CD4-positive, alpha-beta T cell treated with Interleukin-6 at 100 ng/mL for 8 hours (primary cell): ENCODE results near the gene LDLRAD2.
"Not testable (repeated sequence)": the region's sequence is repeated elsewhere in the genome, so short reads cannot be mapped to it uniquely, and the experiment has no call there.

Source experiments
- DNase-seq: peaks from one replicate; pipeline ENCODE4 v3.0.0-alpha.2; 2020; ENCODE audit warnings: mixed read lengths, low spot score

The LDLRAD2 gene, protein sequence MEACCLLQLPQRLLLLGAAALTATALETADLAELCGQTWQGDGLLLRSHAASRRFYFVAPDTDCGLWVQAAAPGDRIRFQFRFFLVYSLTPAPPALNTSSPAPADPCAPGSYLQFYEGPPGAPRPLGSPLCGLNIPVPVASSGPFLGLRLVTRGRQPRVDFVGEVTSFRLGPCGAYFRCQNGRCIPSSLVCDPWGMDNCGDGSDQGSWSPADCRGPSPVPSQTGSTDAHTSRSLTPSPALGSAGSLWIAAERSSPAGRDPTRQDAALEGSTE

DNA sequence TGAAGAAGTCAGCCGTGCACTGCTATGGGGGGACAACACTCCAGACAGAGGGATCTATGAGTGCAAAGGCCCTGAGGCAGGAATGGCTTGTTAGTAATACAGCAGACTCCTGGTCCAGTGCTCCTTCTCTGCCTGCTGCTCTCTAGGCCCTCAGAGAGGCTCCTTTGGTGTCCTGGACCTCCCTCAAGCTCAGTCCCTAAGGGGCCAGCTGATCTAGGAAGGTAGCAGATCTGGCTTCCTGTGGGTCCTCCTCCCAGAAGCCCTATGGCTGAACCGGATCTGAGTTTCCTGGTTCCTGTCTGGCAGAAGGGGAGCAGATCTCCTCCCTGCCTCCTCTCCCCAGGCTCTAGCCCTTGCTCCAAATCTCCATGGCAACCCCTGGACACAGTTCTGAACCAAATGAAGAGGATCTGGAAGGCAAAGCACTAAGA, at the start of gene LDLRAD2:
LDLRAD2 (plus strand) TSS at position 391 of the 431 bp plus-strand sequence. CDS start 187 bp downstream, outside the sequence.
- no peak for DNase-seq

DNA sequence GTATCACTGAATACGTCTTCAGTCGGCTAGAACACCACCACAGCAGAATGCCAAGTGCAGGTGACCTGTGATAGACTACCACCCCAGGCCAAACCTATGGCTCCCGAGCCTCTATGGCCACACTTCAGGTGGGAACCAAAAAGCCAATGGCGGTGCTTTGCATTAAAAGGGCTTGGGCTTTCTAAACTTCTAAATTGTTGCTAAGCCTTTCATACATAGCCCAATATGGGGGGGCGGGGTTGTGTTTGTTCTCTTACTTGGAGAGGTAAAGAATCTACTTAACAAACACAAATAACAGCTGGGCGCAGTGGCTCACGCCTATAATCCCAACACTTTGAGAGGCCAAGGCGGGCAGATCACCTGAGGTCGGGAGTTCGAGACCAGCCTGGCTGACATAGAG, 48.8 kb upstream of the LDLRAD2 start:
- DNase-seq, result no peak

DNA sequence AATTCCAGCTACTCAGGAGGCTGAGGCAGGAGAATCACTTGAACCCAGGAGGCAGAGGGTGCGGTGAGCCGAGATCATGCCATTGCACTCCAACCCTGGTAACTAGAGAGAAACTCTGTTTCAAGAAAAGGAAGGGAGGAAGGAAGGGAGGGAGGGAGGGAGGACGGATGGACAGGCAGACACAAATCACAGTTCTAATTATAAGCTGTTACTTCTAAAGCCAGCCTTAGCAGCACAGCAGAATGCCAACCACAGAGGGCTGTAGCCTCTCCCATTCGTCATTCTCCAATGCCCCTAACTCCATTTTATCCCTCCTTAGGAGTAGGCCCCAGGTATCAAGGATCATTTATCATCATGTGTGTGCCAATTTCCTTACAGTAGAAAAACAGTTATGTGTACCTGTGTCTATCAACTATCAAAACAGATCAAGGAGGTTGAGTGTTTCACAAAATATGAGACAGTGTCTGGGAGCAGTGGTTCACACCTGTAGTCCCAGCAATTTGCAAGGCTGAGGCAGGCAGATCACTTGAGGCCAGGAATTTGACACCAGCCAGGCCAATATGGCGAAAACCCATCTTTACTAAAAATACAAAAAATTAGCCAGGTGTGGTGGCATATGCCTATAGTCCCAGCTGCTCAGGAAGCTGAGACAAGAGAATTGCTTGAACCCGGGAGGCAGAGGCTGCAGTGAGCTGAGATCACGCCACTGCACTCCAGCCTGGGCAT, 48.2 kb upstream of the LDLRAD2 start:
- DNase-seq, result no peak

DNA sequence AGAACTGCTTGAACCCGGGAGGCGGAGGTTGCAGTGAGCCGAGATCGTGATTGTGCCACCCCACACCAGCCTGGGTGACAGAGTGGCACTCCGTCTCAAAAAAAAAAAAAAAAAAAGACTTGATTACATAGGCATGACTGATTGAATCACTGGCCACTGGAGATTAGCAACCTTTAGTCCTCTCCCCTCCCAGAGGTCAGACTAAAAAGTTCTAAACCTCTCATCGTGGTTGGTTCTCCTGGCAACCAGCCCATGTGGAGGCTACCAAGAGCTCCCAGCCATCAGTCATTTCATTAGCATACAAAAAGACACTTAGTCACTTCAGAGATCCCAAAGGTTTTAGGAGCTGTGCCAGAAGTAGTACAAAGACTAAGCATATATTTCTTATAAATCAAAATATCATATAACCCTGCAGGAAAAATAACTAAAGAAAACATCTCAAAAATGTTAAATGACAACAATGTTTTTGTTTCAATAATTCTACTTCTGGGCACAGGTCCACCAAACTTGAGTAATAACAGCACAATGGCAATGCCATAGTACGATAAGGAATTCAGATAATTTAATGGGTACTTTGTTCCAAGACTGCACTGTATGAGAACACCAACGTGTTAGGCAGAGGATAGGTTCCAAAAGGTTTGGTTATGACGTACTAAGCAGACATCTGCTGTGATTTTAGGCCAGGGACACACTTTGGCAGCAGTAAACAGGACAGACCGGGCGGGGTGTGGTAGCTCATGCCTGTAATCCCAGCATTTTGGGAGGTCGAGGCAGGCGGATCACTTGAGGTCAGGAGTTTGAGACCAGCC, 47.2 kb upstream of the LDLRAD2 start:
- DNase-seq, result no peak

DNA sequence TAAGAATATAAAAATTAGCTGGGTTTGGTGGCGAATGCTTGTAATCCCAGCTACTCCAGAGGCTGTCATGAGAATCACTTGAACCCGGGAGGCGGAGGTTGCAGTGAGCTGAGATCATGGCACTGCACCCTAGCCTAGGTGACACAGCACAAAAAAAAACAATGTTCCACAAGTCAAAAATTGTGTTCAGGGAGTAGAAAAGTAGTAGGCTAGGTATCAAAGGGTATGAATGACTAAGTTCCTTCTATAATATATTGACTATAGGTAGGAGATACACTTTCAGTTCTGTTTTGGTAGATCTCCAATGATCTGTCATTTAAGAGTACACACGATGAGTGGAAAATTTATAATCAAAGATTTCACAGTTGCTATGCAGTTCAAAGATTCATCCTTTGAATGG, 45.9 kb upstream of the LDLRAD2 start:
- no peak for DNase-seq

DNA sequence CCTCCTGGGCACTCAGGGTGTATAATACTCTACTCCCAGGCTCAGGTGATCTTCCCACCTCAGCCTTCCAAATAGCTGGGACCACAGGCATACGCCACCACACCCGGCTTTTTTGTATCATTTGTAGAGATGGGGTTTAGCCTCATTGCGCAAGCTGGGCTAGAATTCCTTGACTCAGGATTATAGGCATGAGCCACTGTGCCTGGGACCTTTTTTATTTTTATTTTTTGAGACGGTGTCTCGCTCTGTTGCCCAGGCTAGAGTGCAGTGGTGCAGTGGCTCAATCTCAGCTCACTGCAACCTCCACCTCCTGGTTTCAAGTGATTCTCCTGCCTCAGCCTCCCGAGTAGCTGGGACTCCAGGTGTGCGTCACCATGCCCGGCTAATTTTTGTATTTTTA, 45.0 kb upstream of the LDLRAD2 start:
- DNase-seq, result not testable (repeated sequence)

DNA sequence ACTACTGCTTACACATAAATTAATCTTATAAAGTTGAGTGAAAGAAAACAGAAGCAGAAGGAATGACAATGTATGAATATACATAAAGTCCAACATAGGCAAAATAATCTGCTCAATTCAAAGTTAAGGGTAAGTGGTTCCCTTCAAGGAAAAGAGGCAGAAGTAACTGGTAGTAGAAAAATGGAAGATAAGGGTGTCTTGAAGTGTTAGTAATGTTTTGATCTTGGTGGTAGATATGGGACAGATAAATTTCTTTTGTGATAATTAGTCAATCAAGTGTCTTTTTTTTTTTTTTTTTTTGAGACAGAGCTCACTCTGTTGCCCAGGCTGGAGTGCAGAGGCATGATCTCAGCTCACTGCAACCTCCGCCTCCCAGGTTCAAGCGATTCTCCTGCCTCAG, 41.9 kb upstream of the LDLRAD2 start:
- no peak for DNase-seq

DNA sequence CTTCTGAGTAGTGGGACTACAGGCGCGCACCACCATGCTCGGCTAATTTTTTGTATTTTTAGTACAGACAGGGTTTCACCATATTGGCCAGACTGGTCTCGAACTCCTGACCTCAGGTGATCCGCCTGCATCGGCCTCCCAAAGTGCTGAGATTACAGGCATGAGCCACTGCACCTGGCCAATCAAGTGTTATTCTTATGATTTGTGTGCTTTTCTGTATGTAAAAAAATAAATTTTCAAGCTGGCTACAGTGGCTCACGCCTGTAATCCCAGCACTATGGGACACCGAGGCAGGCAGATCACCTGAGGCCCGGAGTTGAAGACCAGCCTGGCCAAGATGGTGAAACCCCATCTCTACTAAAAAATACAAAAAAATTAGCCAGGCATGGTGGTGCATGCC, 41.5 kb upstream of the LDLRAD2 start:
- not testable (repeated sequence) for DNase-seq

DNA sequence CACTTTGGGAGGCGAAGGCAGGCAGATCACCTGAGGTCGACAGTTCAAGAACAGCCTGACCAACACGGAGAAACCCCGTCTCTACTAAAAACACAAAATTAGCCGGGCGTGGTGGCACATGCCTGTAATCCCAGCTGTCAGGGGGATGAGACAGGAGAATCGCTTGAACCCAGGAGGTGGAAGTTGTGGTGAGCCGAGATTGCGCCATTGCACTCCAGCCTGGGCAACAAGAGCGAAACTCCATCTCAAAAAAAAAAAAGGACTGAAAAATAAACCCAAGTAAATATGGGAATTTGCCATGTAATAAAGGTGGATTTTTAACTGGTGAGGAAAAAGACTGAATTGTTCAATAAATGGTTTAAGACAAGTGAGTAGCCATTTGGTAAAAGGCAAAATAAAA, 40.4 kb upstream of the LDLRAD2 start:
- not testable (repeated sequence) for DNase-seq

DNA sequence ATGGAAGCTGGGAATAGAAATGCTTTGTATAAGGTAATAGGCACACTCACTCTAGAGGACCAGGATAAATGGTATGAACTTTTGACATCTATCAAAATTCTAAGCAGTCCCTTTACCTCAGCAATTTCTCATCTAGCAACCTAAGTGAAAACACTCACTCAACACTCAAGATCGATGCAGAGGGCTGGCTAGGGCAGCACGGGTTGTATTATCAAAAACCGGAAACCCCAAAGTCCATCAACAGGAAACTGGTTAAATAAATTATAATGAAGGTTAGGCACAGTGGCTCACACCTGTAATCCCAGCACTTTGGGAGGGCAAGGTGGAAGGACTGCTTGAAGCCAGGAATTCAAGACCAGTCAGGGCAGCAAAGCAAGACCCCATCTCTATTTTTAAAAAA, 38.5 kb upstream of the LDLRAD2 start:
- peak; percentile 17 for DNase-seq

DNA sequence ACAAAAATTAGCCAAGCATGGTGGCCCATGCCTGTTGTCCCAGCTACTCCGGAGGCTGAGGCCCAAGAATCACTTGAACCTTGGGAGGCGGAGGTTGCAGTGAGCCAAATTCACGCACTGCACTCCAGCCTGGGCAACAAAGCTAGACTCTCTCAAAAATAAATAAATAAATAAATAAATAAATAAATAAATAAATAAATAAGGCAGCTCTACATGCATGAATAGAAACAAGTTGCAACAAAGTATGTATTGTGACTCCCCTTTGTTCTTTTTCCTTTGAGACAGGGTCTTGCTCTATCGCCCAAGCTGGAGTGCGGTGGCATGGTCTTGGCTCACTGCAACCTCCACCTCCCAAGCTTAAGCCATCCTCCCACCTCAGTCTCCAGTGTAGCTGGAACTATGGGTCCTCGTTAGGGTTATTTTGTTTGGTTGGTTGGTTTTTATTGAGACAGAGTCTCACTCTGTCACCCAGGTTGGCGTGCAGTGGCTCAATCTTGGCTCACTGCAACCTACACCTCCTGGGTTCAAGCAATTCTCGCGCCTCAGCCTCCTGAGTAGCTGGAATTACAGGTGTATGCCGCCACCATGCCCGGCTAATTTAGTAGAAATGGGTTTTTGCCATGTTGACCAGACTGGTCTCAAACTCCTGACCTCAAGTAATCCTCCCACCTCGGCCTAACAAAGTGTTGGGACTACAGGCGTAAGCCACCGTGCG, 37.1 kb upstream of the LDLRAD2 start:
- no peak for DNase-seq

DNA sequence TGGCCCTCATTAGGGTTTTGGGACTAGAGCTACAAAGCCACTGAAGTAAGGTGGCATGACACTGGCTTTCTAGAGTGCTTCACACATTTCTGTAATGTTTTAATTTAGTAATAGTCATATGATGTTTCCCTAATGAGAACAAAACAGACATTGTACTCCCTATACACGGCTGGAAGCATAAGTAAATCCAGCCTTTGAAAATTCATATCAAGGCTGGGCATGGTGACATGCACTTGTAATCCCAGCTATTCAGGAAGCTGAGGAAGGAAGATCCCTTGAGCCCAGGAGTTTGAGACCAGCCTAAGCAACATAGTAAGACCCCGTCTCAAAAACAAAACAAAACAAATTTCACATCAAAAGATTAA, 36.5 kb upstream of the LDLRAD2 start:
- no peak for DNase-seq

DNA sequence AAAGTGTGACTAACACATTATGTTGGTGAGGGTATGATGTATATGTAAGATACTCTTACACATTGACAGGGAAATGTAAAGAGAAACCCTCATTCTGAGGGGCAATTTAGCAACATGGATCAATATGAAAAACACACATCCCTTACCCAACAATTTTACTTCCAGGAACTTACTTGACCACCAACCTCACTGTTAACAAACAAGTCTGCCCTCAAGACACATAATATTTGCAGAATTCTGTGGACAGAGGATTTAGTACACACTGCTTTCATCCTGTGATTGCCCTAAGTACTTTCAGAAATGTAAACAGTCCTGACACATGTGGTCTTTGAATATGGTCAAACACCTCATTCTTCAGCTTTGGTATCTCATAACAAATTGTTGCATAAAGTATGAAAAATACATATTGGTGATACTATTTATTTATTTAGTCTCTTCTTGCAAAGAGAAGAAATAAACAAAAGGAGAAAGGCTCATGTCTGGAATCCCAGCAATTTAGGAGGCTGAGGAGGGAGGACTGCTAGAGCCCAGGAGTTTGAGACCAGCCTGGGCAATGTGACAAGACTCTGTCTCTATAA, 36.0 kb upstream of the LDLRAD2 start:
- DNase-seq, result no peak

DNA sequence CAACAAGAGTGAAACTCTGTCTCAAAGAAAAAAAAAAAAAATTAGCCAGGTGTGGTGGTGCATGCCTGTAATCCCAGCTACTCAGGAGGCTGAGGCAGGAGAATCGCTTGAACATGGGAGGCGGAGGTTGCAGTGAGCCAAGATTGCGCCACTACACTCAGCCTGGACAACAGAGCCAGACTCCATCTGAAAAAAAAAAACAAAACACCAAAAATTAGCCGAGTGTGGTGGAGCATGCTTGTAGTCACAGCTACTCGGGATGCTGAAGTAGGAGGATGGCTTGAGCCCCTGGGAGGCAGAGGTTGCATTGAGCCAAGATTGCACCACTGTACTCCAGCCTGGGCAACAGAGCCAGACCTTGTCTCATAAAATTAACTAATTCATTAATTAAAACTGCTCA, 35.1 kb upstream of the LDLRAD2 start:
- DNase-seq, result not testable (repeated sequence)

DNA sequence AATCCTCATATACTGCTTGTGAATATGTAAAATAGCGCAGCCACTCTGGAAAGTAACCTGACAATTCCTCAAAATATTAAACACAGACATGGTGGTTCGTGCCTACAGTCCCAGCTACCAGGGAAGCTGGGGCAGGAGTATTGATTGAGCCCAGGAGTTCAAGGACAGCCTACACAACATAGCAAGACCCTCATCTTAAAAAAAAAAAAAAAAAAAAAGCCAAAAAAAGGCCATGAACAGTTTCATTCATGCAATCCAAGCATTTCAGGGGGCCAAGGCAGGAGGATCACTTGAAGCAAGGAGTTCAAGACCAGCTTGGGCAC, 33.7 kb upstream of the LDLRAD2 start:
- no peak for DNase-seq

DNA sequence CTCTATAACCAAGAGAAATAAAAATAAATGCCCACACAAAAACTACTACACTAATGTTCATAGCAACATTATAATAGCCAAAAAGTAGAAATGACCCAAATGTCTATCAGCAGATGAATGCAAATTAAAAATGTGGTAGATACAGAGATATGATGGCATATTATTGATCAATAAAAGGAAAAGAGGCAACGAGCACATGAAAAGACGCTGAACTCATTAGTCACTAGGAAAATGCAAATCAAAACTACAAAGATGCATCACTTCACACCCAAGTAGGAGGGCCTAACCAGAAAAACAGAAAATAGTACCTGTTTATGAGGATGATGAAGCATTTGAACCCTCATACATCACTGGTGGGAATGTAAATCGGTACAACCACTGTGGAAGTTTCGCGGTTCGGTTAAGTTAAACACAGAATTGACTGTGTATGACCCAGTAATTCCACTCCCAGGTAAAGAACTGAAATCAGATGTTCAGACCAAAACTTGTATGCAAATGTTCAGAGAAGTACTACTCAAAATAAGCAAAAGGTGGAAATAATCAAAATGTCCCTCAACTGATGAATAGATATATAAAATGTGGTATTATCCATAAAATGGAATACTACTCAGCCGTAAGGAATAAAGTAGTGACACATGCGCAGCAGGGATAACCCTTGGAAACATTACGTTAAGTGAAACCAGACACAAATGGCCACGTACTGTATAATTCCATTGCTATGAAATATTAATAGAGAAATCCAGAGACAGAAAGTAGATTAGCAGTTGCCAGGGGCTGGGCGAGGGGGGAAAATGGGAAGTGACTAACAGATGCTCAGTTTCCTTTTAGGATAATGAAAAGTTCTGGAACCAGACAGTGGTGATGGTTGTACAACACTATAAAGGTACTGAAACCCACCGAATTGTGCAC, 32.2 kb upstream of the LDLRAD2 start:
- DNase-seq, result no peak

DNA sequence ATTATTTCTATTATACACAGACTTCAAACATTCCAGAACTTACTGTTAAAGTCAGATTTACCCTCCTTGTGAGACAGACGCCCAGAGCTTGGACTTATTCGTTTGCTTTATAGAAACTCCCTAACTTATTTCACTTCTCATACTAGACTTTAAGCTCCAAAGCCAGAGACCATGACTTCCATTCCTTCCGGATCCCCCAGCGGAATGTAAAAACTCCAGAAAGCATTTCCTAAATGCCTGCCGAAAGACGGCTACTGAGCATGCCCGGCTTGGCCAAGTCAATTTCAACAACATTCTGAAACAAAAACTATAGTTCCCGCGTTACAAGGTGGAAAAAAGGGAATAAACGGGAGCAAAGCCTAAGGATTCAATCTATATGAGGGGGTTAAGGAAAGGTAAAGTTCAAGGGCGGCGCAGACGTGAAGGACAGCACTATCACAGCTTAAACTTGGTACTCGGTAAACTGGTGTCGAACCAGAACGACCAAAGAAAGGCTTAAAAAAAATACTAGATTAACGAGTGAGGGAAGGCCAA, 30.2 kb upstream of the LDLRAD2 start:
- DNase-seq, result no peak

DNA sequence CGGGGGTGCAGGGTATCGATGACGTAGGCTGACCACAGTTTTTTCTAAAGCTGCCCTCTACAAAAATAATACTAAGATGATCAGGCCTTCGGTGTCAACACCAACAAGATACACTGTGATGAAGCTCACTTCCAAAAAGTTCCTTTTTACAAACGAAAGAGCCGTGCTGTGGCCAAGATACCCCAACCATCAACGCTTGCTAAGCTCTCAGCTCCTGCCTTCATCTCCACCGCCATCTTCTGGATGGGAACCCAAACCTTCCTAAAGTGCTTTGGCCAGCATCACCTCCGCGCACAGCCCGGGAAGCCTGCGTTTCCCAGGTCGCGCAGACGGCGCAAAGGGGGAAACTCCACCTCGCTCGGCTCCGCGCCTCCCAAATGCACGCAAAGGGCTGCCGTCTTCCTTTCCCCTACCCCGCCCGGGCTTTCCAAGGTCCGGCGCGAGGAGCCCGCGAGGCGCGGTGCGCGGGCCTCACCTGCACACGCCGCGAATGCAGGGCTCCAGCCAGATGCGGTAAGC, 29.7 kb upstream of the LDLRAD2 start:
- peak; percentile 32 for DNase-seq

DNA sequence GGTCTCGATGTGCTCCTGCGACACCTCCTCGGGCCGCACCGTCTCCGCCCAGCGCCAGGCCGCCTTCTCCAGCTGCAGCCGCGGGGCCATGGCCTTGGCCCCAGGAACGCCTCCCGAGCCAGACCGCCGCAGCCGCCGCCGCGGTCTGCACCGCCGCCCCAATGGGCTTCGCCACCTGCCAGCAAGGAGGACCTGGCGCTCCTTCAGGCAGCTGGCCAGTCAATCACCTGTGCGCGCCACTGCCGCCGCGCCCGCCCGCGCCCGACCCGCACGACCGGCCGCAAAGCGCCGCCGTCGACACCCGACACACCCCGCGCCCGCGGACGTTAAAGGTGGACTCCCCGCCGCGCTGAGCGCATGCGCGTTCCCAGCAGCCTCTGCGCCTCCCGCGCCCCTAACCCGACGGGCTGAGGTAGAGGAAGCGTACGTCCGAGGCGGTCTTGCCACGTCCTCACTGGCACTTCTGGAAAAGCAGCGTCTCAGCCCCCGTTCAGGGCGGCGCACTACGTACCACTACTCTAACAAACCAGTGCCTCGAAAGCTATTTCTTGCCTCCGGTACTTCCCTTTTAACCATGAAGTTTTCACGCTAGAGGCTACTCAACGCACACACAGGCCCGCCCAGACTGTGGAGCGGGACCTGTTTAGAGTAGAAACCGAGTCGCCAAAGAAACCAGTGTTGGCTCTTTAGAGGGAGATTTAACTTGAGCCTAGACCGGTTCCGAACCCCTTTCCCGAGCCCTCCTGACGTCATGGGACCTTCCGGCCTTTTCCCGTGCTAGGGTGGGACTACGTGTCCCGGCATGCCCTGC, 29.0 kb upstream of the LDLRAD2 start, which contains the start of gene USP48:
USP48 (minus strand) TSS at position 282 of the 811 bp plus-strand sequence; CDS start at position 90, 192 bp downstream.
- DNase-seq, result peak; percentile 97
